Esophagus squamous epithelium (tissue), 4 donors: ENCODE measurements around the gene DISP2.

Experiments
- CTCF ChIP-seq, 6 experiments: fragments of 450-650 bp in 4 of 6; fragments of 200-600 bp in 2 of 6; sonication (generic) in 2 of 6; IDR thresholded peaks; one replicate each; pipeline ENCODE4 v1.5.1; 2016 to 2019; ENCODE audit warnings: antibody characterized with exemption in 6 of 6, mild to moderate bottlenecking in 4 of 6, moderate library complexity in 4 of 6
- POLR2A ChIP-seq, 4 donors: fragments of 450-650 bp; IDR thresholded peaks; one replicate each; pipeline ENCODE4 v1.6.1; 2017; ENCODE audit warnings: antibody characterized with exemption in 4 of 4, mild to moderate bottlenecking in 4 of 4, moderate library complexity in 3 of 4

- TF ChIP-seq CTCF (IDR thresholded peaks at IDR 0.05), result no peak
- TF ChIP-seq POLR2A (IDR thresholded peaks at IDR 0.05), result no peak
Measured at GRCh38 chr15:40353697-40354096, 4.3 kb upstream of the DISP2 start.
